Mesothelial cell of epicardium (in vitro differentiated cells): ENCODE measurements around the gene ACHE. TPM values are rescaled to one million over a fixed set of nuclear protein-coding genes. Genes with fewer than 3 reads are reported as not detected.
"Not testable (repeated sequence)": the region's sequence is repeated elsewhere in the genome, so short reads cannot be mapped to it uniquely, and the experiment has no call there.

Experiments
- DNase-seq, 2 experiments: peaks; one replicate each; pipeline ENCODE4 v3.0.0; 2021; ENCODE audit warnings: low spot score in 2 of 2; ENCODE audit not compliant: unreplicated experiment in 2 of 2
- H3K27ac Mint-ChIP-seq: 2 replicates; pipeline ENCODE4 v1.8.0; 2021; ENCODE audit warnings: mixed read lengths
- H3K27me3 Mint-ChIP-seq: 2 replicates; pipeline ENCODE4 v1.8.0; 2021; ENCODE audit warnings: low read depth, mixed read lengths
- H3K36me3 Mint-ChIP-seq: 2 replicates; pipeline ENCODE4 v1.8.0; 2021; ENCODE audit warnings: mixed read lengths
- H3K4me1 Mint-ChIP-seq: 2 replicates; pipeline ENCODE4 v1.8.0; 2021; ENCODE audit warnings: mixed read lengths
- H3K4me3 Mint-ChIP-seq: 2 replicates; pipeline ENCODE4 v1.8.0; 2021; ENCODE audit warnings: mild to moderate bottlenecking, moderate library complexity, mixed read lengths
- H3K9me3 Mint-ChIP-seq: 2 replicates; pipeline ENCODE4 v1.8.0; 2021; ENCODE audit warnings: mixed read lengths
- total RNA-seq: library from RNA; stranded (reverse); gene quantifications from 3 replicates; pipeline ENCODE4 v1.2.1, GENCODE V29; 2021
- TF ChIP-seq, protein P1 (sequence below): fragments of 200-600 bp; sonication (generic); IDR thresholded peaks from one replicate; pipeline ENCODE4 v1.5.0; 2021; ENCODE audit warnings: antibody characterized with exemption; ENCODE audit not compliant: unreplicated experiment

Gene ACHE
- total RNA-seq, 1 donor from 2014 or later: 9.6 TPM

DNA sequence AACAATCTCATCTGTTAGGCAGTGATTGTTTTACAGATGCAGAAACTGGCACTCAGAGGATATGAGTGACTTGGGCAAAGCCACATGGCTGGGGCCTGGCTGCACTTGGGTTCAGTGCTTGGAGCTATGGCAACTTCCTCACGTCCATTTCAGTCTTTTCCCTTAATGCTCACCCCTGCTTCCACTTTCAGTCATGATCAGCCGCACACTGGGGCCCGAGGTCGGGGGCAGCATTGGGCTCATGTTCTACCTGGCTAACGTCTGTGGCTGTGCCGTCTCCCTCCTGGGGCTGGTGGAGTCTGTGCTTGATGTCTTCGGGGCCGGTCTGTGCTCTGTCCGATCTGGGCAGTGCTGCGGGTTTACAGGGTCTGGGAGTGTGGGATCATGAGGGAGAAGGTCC, 40.2 kb downstream of the ACHE start:
- Mint-ChIP-seq H3K4me1 (peaks cover 18% of the 10 kb centered on the region), H3K9me3 (no peaks in the 10 kb centered on the region), H3K27me3 (no peaks in the 10 kb centered on the region), H3K36me3 (peaks cover 9% of the 10 kb centered on the region), H3K4me3 (no peak overlapping the region), H3K27ac (no peak overlapping the region)
- DNase-seq: no peak
- TF ChIP-seq, protein P1, sequence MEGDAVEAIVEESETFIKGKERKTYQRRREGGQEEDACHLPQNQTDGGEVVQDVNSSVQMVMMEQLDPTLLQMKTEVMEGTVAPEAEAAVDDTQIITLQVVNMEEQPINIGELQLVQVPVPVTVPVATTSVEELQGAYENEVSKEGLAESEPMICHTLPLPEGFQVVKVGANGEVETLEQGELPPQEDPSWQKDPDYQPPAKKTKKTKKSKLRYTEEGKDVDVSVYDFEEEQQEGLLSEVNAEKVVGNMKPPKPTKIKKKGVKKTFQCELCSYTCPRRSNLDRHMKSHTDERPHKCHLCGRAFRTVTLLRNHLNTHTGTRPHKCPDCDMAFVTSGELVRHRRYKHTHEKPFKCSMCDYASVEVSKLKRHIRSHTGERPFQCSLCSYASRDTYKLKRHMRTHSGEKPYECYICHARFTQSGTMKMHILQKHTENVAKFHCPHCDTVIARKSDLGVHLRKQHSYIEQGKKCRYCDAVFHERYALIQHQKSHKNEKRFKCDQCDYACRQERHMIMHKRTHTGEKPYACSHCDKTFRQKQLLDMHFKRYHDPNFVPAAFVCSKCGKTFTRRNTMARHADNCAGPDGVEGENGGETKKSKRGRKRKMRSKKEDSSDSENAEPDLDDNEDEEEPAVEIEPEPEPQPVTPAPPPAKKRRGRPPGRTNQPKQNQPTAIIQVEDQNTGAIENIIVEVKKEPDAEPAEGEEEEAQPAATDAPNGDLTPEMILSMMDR: no peak

DNA sequence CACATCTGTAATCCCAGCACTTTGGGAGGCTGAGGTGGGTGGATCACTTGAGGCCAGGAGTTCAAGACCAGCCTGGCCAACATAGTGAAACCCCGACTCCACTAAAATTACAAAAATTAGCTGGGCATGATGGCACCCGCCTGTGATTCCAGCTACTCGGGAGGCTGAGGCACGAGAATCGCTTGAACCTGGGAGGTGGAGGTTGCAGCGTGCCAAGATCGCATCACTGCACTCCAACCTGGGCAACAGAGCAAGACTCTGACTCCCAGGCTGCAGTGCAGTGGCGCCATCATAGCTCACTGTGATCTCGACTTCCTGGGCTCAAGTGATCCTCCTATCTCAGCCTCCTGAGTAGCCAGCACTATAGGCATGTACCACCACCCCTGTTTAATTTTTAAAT, 40.8 kb downstream of the ACHE start:
- H3K4me1 Mint-ChIP-seq: peaks cover 18% of the 10 kb centered on the region
- not testable (repeated sequence) for H3K9me3 Mint-ChIP-seq, DNase-seq, H3K36me3 Mint-ChIP-seq, H3K4me3 Mint-ChIP-seq, H3K27ac Mint-ChIP-seq, H3K27me3 Mint-ChIP-seq

DNA sequence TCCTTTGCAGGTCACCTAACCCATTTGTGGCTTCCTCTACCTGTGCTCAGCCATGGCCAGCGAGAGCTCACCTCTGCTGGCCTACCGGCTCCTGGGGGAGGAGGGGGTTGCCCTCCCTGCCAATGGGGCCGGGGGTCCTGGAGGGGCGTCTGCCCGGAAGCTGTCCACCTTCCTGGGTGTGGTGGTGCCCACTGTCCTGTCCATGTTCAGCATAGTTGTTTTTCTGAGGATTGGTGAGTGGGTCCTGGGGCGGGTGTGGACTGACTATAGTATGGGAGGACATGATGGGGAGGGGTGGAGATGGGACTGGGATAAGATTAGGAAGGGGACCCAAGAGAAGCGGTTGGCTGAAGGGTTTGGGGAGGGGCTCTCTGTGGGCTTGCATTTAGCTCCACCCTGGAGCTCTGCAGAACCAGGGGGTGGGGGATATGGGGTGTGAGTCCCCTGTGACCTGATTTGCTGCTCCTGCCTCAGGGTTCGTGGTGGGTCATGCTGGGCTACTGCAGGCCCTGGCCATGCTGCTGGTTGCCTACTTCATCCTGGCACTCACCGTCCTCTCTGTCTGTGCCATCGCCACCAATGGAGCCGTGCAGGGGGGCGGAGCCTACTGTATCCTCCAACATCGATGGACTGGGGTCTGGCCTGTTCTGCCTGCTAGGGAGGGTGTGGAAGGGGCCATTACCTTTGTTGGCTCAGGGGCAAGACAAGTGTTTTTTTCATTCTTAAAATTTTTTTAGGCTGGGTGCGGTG, 41.4 kb downstream of the ACHE start:
- no peaks in the 10 kb centered on the region for H3K9me3 Mint-ChIP-seq
- no peaks in the 10 kb centered on the region for H3K27me3 Mint-ChIP-seq
- no peak overlapping the region for H3K4me3 Mint-ChIP-seq
- H3K27ac Mint-ChIP-seq: no peak overlapping the region
- H3K36me3 Mint-ChIP-seq: peaks cover 2% of the 10 kb centered on the region
- no peak for DNase-seq
- TF ChIP-seq, protein P1: no peak
- H3K4me1 Mint-ChIP-seq: peaks cover 18% of the 10 kb centered on the region

DNA sequence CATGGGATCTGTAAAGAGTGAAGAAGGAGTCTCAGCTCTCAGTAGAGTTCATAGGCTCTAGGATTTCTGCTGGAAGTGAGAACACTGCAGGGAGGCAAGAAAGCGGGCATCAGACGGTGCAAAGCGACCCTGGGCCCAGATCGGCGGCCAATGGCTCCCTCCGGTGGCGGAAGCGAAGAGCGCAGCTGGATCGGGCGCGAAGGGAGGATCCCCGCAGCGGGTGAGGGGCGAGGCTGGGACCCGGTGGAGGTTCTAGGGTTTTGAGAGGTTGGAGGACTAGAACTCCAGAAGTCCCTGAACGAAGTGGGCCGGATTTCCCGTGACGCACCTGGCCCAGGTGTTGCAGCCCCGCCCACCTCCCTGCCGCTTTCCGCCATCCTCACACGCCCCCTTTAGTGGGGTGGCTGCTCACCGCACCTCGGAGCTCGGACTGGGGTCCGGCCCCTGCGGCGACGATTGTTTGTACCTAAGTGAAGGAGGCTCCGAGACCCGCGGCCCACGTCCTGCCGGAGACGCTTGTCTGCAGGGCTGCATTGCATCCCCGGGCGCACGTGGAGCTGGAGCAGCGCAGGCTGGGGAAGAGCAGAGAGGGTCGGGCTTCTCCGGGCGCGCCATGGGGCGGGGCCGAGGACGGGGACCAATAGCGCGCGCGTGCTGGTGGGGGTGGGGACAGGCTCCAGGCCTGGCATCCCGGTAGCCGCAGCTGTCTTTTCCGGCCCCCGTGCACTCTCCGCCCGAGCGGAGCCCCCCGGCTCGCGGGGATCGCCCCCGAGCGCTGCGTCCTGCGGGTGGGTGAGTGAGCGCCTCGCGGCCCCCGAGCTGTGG, 43.4 kb downstream of the ACHE start, which contains the start of gene SLC12A9:
Gene SLC12A9 (plus strand): TSS at position 666 of the 825 bp plus-strand sequence. CDS start 1,485 bp downstream, outside the sequence.
- H3K4me1 Mint-ChIP-seq: peaks cover 17% of the 10 kb centered on the region
- H3K4me3 Mint-ChIP-seq: peak within 1 kb of the TSS; percentile 80
- H3K36me3 Mint-ChIP-seq: peaks cover under 1% of the 10 kb centered on the region
- TF ChIP-seq, protein P1: peak; percentile 81
- peak within 1 kb of the TSS; percentile 73 for H3K27ac Mint-ChIP-seq
- H3K27me3 Mint-ChIP-seq: no peaks in the 10 kb centered on the region
- peak; percentile 81 to 93 for DNase-seq
- no peaks in the 10 kb centered on the region for H3K9me3 Mint-ChIP-seq

DNA sequence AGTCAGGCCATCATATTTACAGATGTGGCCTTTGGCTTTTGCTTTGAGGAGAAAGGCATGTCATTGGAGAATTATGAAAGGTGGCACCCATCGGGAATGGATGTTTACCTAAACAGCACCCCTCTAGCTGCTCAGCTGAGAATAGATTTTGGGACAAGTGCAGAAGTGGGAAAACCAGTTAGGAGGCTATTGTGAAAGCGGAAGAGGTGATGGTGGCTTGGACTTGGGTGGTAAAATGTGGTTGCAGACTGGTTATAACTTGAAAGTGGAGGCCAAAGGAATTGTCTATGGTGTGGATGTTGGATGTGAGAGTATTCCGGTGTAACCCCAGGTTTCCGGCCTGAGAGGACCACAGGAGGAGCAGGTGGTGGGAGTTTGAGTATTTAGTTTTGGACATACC, 48.3 kb downstream of the ACHE start:
- Mint-ChIP-seq H3K27me3 (no peaks in the 10 kb centered on the region), H3K27ac (no peak overlapping the region), H3K9me3 (no peaks in the 10 kb centered on the region), H3K4me3 (no peak overlapping the region), H3K4me1 (peaks cover 5% of the 10 kb centered on the region), H3K36me3 (no peaks in the 10 kb centered on the region)
- TF ChIP-seq, protein P1: no peak
- no peak for DNase-seq

DNA sequence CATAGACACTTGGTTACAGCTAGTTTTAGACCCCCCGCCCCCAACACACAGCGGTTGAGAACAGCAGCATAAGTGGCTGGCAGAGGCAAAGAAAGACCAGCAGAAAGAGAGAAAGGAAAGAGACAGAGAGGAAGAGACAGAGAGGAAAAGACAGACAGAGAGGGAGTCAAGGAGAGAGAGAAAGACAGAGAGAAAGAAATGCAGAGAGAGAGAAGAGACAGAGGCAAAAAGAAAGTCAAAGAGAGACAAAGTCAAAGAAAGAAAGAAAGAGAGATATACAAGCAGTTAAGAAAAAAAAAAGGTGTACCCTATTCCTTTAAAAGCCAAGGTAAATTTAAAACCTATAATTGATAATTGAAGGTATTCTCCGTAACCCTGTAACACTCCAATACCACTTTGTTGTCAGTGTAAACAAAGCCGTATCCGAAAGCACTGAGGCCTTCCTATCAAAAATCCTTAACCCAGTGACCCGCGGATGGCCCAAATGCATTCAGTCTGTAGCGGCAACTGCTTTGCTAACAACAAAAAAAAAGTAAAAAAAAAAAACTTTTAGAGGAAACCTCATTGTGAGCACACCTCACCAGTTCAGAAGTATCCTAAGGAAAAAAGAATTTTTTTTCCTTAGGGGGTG, 55.1 kb downstream of the ACHE start:
- H3K4me1 Mint-ChIP-seq: peaks cover 26% of the 10 kb centered on the region
- no peaks in the 10 kb centered on the region for H3K9me3 Mint-ChIP-seq
- no peaks in the 10 kb centered on the region for H3K36me3 Mint-ChIP-seq
- no peak for DNase-seq
- no peak overlapping the region for H3K27ac Mint-ChIP-seq
- H3K4me3 Mint-ChIP-seq: no peak overlapping the region
- TF ChIP-seq, protein P1: no peak
- no peaks in the 10 kb centered on the region for H3K27me3 Mint-ChIP-seq
